Measurements from ENCODE around the gene TBC1D22B.

DNA sequence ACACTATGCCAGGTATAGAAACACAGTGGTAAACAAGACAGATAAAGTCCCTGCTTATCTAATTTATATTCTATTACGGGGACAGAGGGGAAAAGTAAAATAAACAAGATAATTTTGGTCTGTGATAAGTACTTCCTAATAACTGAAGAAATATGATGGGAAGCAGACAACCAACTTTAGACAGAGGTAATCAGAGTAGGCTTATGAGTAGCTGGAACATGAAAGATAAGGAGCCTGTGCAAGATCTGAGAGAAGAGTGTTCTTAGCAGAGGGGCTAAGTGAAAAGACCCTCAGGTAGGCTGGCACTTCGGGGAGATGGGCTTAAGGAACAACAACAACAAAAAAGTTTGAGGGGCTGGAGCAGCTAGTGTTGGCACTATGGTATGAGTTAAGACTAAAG lies 100.3 kb downstream of the TBC1D22B start:
- TF ChIP-seq, protein P1, sequence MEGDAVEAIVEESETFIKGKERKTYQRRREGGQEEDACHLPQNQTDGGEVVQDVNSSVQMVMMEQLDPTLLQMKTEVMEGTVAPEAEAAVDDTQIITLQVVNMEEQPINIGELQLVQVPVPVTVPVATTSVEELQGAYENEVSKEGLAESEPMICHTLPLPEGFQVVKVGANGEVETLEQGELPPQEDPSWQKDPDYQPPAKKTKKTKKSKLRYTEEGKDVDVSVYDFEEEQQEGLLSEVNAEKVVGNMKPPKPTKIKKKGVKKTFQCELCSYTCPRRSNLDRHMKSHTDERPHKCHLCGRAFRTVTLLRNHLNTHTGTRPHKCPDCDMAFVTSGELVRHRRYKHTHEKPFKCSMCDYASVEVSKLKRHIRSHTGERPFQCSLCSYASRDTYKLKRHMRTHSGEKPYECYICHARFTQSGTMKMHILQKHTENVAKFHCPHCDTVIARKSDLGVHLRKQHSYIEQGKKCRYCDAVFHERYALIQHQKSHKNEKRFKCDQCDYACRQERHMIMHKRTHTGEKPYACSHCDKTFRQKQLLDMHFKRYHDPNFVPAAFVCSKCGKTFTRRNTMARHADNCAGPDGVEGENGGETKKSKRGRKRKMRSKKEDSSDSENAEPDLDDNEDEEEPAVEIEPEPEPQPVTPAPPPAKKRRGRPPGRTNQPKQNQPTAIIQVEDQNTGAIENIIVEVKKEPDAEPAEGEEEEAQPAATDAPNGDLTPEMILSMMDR (IDR thresholded peaks at IDR 0.05): no peak
- TF ChIP-seq POLR2A (IDR thresholded peaks at IDR 0.05): no peak
